ENCODE measurements around the gene TPD52L2.
"Not testable (repeated sequence)": the region's sequence is repeated elsewhere in the genome, so short reads cannot be mapped to it uniquely, and the experiment has no call there.

Gene TPD52L2

DNA sequence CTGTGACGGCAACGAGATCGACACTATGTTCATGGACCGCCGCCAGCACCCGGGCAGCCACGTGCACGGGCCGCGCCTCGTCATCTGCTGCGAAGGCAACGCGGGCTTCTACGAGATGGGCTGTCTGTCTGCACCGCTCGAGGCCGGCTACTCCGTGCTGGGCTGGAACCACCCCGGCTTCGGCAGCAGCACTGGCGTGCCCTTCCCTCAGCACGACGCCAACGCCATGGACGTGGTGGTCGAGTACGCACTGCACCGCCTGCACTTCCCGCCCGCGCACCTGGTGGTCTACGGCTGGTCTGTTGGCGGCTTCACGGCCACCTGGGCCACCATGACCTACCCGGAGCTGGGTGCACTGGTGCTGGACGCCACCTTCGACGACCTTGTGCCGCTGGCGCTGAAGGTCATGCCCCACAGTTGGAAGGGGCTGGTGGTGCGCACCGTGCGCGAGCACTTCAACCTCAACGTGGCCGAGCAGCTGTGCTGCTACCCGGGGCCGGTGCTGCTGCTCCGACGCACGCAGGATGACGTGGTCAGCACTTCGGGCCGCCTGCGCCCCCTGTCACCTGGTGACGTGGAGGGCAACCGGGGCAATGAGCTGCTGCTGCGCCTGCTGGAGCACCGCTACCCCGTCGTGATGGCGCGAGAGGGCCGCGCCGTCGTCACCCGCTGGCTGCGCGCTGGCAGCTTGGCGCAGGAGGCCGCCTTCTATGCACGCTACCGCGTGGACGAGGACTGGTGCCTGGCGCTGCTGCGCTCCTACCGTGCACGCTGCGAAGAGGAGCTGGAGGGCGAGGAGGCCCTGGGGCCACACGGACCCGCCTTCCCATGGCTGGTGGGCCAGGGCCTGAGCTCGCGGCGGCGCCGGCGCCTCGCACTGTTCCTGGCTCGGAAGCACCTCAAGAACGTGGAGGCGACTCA, 2.8 kb upstream of the TPD52L2 start:
- H3K4me3 ChIP-seq (ENCODE audit: low read length): no peak overlapping the region
- TF ChIP-seq, protein P1, sequence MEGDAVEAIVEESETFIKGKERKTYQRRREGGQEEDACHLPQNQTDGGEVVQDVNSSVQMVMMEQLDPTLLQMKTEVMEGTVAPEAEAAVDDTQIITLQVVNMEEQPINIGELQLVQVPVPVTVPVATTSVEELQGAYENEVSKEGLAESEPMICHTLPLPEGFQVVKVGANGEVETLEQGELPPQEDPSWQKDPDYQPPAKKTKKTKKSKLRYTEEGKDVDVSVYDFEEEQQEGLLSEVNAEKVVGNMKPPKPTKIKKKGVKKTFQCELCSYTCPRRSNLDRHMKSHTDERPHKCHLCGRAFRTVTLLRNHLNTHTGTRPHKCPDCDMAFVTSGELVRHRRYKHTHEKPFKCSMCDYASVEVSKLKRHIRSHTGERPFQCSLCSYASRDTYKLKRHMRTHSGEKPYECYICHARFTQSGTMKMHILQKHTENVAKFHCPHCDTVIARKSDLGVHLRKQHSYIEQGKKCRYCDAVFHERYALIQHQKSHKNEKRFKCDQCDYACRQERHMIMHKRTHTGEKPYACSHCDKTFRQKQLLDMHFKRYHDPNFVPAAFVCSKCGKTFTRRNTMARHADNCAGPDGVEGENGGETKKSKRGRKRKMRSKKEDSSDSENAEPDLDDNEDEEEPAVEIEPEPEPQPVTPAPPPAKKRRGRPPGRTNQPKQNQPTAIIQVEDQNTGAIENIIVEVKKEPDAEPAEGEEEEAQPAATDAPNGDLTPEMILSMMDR (IDR thresholded peaks at IDR 0.05; ENCODE audit: insufficient read depth, low read depth, low read length, missing control alignments): no peak
- no peak for DNase-seq (ENCODE audit: low read depth)

DNA sequence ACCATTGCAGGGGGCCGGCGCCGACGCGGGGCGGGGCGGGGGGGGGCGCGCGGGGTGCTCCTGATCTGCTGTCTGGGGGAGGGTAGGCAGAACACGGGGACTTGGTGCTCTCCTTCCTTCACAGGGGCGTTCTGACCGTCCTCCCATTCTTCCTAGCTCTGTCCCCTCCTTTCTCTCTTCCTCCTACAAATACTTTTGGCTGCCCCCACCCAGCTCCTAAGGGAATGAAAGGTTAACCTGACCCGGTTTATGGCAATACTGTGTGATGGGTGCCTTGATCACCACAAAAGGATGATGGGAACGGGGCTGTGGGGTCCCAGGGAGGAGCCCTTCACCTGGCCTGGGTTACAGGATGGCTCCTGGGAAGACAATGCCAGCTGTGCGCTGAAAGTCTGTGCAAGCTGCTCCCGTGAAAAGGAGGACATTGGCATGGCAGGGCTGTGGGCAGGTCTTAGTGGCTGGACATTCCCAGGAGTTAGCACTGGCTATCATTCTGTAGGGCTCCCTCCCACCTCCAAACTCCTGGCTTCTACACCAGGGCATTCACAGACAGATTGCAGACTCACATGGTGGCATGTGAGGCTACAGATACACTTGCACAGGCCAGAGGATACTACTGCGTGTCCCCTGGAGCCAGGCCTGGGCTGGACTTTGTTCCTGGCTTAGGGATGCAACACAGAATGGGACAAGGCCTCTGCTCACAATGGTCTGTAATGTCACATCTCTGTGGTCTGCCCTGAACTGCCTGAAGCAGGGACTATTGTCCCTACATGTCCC, 1.9 kb upstream of the TPD52L2 start:
- TF ChIP-seq, protein P1 (IDR thresholded peaks at IDR 0.05; ENCODE audit: insufficient read depth, low read depth, low read length, missing control alignments): no peak

GRCh38 chr20:63863798-63864544, 1.1 kb upstream of the TPD52L2 start:
- DNase-seq (ENCODE audit: low read depth): peak; percentile 78
- TF ChIP-seq, protein P1 (IDR thresholded peaks at IDR 0.05; ENCODE audit: insufficient read depth, low read depth, low read length, missing control alignments): peak; percentile 36
- H3K4me3 ChIP-seq (ENCODE audit: low read length): peak overlapping the region; percentile 79

More for the DNA sequence above, 1.9 kb upstream of the TPD52L2 start:
- no peak for DNase-seq (ENCODE audit: low read depth)
- H3K4me3 ChIP-seq (ENCODE audit: low read length): peak overlapping the region; percentile 79

DNA sequence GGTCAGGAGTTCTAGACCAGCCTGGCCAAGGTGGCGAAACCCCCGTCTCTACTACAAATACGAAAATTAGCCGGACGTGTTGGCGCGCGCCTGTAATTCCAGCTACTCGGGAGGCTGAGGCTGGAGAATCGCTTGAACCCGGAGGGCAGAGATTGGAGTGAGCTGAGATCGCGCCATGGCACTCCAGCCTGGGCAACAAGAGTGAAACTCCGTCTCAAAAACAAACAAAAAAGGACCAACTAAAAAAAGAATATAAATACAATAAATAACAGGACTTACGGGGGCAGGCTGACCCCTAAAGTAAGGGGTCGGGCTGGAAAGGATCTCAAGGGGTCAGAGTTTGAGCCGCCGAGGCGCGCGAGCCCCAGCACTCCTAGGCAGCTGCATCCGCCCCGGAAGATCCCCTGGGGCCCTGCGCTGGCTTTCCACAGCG, 509 bp upstream of the TPD52L2 start:
- TF ChIP-seq, protein P1 (IDR thresholded peaks at IDR 0.05; ENCODE audit: insufficient read depth, low read depth, low read length, missing control alignments): no peak
- DNase-seq (ENCODE audit: low read depth): no peak
- peak overlapping the region; percentile 79 for H3K4me3 ChIP-seq (ENCODE audit: low read length)

DNA sequence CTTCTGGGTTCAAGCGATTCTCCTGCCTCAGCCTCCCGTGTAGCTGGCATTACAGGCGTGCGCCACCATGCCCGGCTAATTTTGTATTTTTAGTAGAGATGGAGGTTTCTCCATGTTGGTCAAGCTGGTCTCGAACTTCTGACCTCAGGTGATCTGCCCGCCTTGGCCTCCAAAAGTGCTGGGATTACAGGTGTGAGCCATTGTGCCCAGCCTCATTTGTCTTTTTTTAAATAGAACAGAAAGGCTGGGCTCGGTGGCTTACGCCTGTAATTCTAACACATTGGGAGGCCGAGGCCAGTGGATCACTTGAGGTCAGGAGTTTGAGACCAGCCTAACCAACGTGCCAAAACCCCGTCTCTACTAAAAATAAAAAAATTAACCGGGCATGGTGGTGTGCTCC, 2.0 kb downstream of the TPD52L2 start:
- not testable (repeated sequence) for H3K4me3 ChIP-seq (ENCODE audit: low read length); DNase-seq (ENCODE audit: low read depth)

DNA sequence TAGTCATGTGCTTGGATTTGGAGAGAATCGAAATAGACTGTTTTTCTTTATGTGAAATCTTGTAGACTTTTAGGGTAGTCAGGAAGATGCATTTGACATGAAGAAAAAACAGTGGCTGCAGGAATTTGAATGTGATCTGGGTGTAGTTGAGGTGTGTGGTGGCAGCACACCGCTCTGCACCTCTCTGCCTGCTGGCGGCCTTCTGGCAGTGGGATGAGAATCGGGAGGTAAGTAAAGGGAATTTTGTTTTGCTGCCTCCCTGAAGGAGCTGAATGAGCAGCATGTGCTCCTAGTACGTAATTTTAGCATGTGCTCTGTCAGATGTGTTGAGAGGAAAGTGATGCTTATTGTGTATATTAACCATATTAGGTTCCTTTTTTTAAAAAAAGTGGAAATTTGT, 3.2 kb downstream of the TPD52L2 start:
- no peak overlapping the region for H3K4me3 ChIP-seq (ENCODE audit: low read length)
- TF ChIP-seq, protein P1 (IDR thresholded peaks at IDR 0.05; ENCODE audit: insufficient read depth, low read depth, low read length, missing control alignments): no peak
- DNase-seq (ENCODE audit: low read depth): no peak
